HuH-7 (cell line): ENCODE measurements around the gene FAM50A.

ENCODE experiments used
- DNase-seq: peaks from one replicate; pipeline ENCODE4 v3.0.0; 2011; ENCODE audit warnings: low spot score

FAM50A gene

GRCh38 chrX:154439841-154440240 lies 4.1 kb upstream of the FAM50A start:
- DNase-seq: no peak

- DNase-seq: no peak
Observed at GRCh38 chrX:154440623-154441357, 3.2 kb upstream of the FAM50A start.

GRCh38 chrX:154441564-154441963 lies 2.4 kb upstream of the FAM50A start:
- DNase-seq: no peak

GRCh38 chrX:154441984-154442707 lies 1.8 kb upstream of the FAM50A start:
- DNase-seq: no peak

GRCh38 chrX:154443479-154443910 lies 446 bp upstream of the FAM50A start:
- no peak for DNase-seq

- no peak for DNase-seq
Observed at GRCh38 chrX:154444755-154445246, 860 bp downstream of the FAM50A start.

GRCh38 chrX:154445776-154446175 lies 1.8 kb downstream of the FAM50A start:
- no peak for DNase-seq

- DNase-seq: no peak
Observed at GRCh38 chrX:154446430-154446829, 2.5 kb downstream of the FAM50A start.

- DNase-seq: no peak
Observed at GRCh38 chrX:154448484-154448883, 4.5 kb downstream of the FAM50A start.

- DNase-seq: no peak
Observed at GRCh38 chrX:154449618-154450017, 5.7 kb downstream of the FAM50A start.

- no peak for DNase-seq
Observed at GRCh38 chrX:154450312-154450711, 6.4 kb downstream of the FAM50A start.

GRCh38 chrX:154452823-154453222 lies 8.9 kb downstream of the FAM50A start:
- no peak for DNase-seq

GRCh38 chrX:154457491-154458115 lies 13.7 kb downstream of the FAM50A start:
- peak; percentile 71 for DNase-seq

GRCh38 chrX:154458116-154458953 lies 14.4 kb downstream of the FAM50A start, which contains the start of gene PLXNA3:
Gene PLXNA3, plus strand, starts transcription at chrX:154458281. Its CDS starts 1,903 bp downstream, at chrX:154460184.
- peak; percentile 46 for DNase-seq

GRCh38 chrX:154458954-154459778 lies 15.2 kb downstream of the FAM50A start:
- DNase-seq: peak; percentile 44

- DNase-seq: no peak
Observed at GRCh38 chrX:154459832-154460231, 15.9 kb downstream of the FAM50A start.

GRCh38 chrX:154460326-154460725 lies 16.4 kb downstream of the FAM50A start:
- no peak for DNase-seq

GRCh38 chrX:154462396-154462795 lies 18.5 kb downstream of the FAM50A start:
- no peak for DNase-seq

- DNase-seq: no peak
Observed at GRCh38 chrX:154463611-154464220, 19.8 kb downstream of the FAM50A start.

GRCh38 chrX:154464806-154465365 lies 20.9 kb downstream of the FAM50A start:
- no peak for DNase-seq
